HG03442 (cell line): ENCODE results near the gene PRKACG.
"Not testable (repeated sequence)": the region's sequence is repeated elsewhere in the genome, so short reads cannot be mapped to it uniquely, and the experiment has no call there.

Experiments
- ATAC-seq: cut with Tn5 transposase; IDR thresholded peaks from one replicate; pipeline ENCODE4 v1.9.1; 2021; ENCODE audit warnings: mild to moderate bottlenecking, moderate library complexity; ENCODE audit not compliant: unreplicated experiment

PRKACG gene

GRCh38 chr9:69027355-69028097 is 13.6 kb upstream of the PRKACG start:
- ATAC-seq = peak; percentile 72

DNA sequence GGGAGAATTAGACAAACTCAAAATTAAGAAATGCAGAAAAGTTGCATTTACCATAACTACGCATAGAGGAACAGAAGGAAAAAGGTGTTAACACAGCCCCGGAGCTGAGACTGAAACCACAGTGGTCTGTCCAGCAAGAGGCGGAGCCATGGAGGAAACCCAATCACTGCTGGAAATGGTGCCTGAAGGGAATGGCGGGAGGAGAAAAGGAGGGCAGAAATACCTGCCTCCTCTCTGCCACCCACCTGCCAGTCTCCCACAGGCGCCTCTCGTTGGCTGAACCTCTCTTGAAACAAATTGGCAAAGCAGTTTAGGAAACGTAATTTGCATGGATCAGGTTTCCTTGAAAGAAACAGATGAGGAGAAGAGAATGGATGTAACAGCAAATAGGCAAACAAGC is 9.7 kb upstream of the PRKACG start:
- no peak for ATAC-seq

- no peak for ATAC-seq
These were observed 6.6 kb upstream of the PRKACG start for GRCh38 chr9:69020301-69021145.

GRCh38 chr9:69019808-69020207 is 5.9 kb upstream of the PRKACG start:
- no peak for ATAC-seq

GRCh38 chr9:69018737-69019136 is 4.8 kb upstream of the PRKACG start:
- no peak for ATAC-seq

- ATAC-seq = no peak
These were observed 2.5 kb upstream of the PRKACG start for GRCh38 chr9:69016191-69017096.

DNA sequence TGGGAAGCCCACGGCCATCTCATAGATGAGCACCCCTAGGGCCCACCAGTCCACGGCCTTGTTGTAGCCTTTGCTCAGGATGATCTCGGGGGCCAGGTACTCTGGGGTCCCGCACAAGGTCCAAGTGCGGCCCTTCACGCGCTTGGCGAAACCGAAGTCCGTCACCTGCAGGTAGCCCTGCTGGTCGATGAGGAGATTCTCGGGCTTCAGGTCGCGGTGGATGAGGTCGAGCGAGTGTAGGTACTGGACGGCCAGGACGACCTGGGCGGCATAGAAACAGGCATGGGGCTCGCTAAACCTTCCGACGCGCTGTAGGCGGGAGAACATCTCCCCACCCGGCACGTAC is 558 bp downstream of the PRKACG start:
- ATAC-seq = no peak

GRCh38 chr9:69012696-69013381 is 1.1 kb downstream of the PRKACG start:
- no peak for ATAC-seq

- ATAC-seq = no peak
These were observed 4.2 kb downstream of the PRKACG start for GRCh38 chr9:69009708-69010107.

GRCh38 chr9:69004836-69005235 is 9.1 kb downstream of the PRKACG start:
- no peak for ATAC-seq

DNA sequence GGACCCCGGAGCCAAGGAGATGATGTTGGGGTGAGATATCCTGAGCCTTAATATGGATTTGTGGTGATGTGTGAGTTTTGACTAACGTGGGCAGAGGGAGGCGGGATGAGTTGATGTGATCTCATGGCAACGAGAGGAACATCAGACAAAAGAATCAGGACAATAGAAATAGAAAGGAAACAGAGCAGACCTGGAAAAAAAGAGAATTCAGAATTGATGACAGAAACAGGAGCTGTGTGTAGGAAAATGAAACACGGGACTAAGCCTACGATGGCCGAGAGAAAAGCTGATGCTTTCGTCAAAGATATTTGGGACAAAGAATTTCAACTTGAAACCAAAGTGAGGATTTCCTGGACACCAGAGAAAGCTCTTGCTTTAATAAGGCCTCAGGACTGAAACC is 10.9 kb downstream of the PRKACG start:
- no peak for ATAC-seq

DNA sequence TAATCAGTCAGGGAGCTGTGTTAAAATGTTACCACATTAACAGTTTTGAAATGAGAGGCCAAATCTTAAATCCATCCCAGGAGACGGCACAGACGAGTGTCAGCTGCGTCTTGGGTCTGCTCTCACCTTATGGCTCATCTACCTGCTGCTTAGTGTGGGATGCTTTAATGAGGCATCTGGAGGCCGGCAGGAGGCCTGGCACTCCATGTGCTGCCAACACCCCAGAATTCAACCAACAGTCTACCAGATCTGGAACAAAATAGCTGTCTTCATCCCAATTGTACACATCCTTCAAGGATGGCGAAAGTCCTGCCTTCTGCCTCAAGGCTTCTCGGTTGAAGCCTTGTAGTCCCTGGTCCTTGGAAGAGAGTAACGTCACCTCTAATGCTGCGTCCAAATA is 12.0 kb downstream of the PRKACG start:
- ATAC-seq = no peak

DNA sequence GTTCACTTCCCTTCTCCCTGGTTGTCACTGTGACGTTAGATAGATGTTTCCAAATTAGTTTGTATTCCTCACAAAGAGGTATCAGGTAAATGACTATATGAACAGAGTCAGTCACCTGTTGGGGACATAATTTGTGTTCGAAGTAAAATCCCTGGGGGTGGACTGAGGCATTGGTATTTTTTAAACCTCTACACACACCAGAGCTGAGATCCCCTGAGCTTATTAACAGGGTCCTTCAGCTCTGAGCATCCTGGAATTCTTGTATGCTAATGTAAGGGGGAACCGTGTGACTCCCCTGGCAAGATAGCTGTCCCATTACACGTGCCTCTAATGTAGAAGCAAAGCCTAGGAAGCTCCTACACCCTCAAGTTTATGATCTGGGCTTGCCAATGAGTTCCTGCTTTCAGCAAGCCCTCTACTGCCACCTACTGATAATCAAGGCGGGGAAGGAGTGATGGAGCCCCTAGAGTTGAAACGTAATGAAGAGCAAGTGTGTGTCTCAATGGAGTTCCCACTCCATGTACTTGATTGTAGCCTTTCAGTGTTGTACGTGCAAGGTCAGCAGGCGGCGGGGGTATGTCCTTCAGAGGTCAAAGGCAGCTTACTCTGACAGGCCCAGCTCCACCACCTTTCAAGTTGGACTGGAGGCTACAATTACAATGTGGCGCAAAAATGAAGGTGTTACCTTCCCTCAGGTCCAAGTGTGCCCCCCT is 14.4 kb downstream of the PRKACG start:
- ATAC-seq = peak; percentile 90

DNA sequence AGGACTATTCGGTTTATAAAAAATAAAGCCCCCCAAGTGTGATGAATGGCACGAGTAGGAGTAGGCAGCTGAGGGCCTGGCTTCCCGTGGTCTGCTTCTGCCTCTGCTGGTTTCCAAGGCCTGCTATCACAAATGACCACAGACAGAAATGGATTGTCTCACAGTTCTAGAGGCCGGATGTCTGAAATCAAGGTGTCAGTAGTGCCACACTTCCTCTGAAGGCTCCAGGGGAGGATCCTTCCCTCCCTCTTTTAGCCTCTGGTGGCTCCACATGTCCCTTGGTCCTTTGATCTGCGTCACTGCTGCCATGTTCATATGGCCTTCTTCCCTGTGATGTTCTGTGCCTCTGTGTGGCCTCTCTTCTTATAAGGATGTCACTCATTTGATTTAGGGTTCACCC is 15.1 kb downstream of the PRKACG start:
- ATAC-seq = no peak

- no peak for ATAC-seq
These were observed 15.5 kb downstream of the PRKACG start for GRCh38 chr9:68998385-68998784.

- no peak for ATAC-seq
These were observed 16.2 kb downstream of the PRKACG start for GRCh38 chr9:68997666-68998065.

DNA sequence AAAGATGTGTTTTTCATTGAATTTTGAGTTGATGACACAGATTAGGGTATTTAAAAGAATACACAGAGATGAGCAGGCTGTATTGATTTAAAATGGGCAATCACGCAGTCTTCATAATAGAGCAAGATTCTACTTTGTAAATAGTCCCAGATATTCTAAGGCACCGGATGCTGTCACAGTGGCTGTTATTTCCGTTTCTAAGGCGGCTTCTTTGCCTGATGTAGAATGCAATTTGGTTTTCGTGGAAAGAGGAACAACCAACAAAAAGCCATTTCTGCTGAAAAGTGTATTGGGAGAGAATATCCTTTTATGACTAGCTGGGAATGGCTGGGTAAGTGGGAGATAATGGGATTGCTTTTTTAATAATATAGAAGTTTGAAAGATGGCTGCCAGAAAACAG is 17.5 kb downstream of the PRKACG start:
- no peak for ATAC-seq

- ATAC-seq = no peak
These were observed 18.1 kb downstream of the PRKACG start for GRCh38 chr9:68995776-68996175.

DNA sequence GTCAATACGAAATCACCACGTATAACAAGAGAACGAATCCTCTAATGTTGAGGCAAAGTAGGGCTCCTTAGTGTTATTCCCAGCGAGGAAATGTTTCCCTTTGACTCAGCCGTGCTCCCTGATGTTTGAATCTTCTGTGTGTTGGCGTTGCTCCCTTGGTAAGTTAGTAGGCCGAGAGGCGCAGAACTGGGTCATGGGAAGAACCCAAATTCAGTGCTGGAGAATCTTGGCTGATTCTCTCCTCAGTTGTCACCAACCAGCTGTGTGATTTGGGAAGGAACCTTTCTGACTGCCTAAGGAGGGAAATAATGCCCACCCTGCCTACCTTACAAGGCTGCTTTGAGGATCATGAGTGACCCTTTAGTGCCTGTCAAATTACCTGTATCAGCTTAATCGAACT is 22.5 kb downstream of the PRKACG start:
- no peak for ATAC-seq

DNA sequence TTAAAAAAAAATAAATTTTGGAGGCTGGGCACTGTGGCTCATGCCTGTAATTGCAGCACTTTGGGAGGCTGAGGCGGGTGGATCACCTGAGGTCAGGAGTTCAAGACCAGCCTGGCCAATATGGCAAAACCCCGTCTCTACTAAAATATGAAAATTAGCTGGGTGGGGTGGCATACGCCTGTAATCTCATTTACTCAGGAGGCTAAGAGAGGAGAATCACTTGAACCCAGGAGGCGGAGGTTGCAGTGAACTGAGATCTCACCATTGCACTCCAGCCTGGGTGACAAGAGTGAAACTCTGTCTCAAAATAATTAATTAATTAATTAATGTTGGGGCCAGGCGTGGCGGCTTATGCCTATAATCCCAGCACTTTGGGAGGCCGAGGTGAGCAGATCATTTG is 27.0 kb downstream of the PRKACG start:
- not testable (repeated sequence) for ATAC-seq
